Activated T-helper 1 cell treated with anti-CD3 and anti-CD28 coated beads, Interleukin-12 subunit alpha, Interleukin-12 subunit beta, Interleukin-2, Interleukin-4 antibody, amounts not matched to agents 30 ng/mL and 10 ng/mL and 1 ng/mL, durations not matched to agents 14 hours and 24 hours and 36 hours (primary cell): ENCODE data around the gene ADAM17. TPM values are rescaled to one million over a fixed set of nuclear protein-coding genes. Genes with fewer than 3 reads are reported as not detected.
"Not testable (repeated sequence)": the region's sequence is repeated elsewhere in the genome, so short reads cannot be mapped to it uniquely, and the experiment has no call there.

Source experiments
- DNase-seq: peaks from one replicate; pipeline ENCODE4 v3.0.0; 2021; ENCODE audit warnings: low spot score
- H3K27ac Mint-ChIP-seq: one replicate; pipeline ENCODE4 v1.8.0; 2021; ENCODE audit warnings: mild to moderate bottlenecking, mixed read lengths
- H3K27me3 Mint-ChIP-seq: one replicate; pipeline ENCODE4 v1.8.0; 2022; ENCODE audit warnings: mild to moderate bottlenecking, moderate library complexity, mixed read lengths; ENCODE audit not compliant: insufficient read depth
- H3K36me3 Mint-ChIP-seq: one replicate; pipeline ENCODE4 v1.8.0; 2021; ENCODE audit warnings: low read depth, mixed read lengths
- H3K4me1 Mint-ChIP-seq: one replicate; pipeline ENCODE4 v1.8.0; 2021; ENCODE audit warnings: low read depth, mixed read lengths
- H3K4me3 Mint-ChIP-seq: one replicate; pipeline ENCODE4 v1.8.0; 2021; ENCODE audit warnings: mild to moderate bottlenecking, moderate library complexity, mixed read lengths
- H3K9me3 Mint-ChIP-seq: one replicate; pipeline ENCODE4 v1.8.0; 2021; ENCODE audit warnings: mixed read lengths
- intact Hi-C: fragments of 100-400 bp; cut with micrococcal nuclease; formaldehyde crosslinking; loops from one replicate; pipeline ENCODE4 v1.15.1; 2024
- total RNA-seq: library from RNA; stranded (reverse); gene quantifications from 2 replicates; pipeline ENCODE4 v1.2.3, GENCODE V29; 2022

The ADAM17 gene
- total RNA-seq, 1 donor from 2014 or later: 30.4 TPM

- no peak for DNase-seq
- Mint-ChIP-seq H3K9me3 (no peaks in the 10 kb centered on the region), H3K27ac (no peak overlapping the region), H3K4me1 (peaks cover 14% of the 10 kb centered on the region), H3K36me3 (peaks cover 30% of the 10 kb centered on the region), H3K4me3 (no peak overlapping the region), H3K27me3 (no peaks in the 10 kb centered on the region)
- intact Hi-C loops: no loop called here
These were observed 22.0 kb downstream of the ADAM17 start for GRCh38 chr2:9533663-9534062.

GRCh38 chr2:9532421-9532820, 23.2 kb downstream of the ADAM17 start:
- Mint-ChIP-seq H3K27me3 (no peaks in the 10 kb centered on the region), H3K4me1 (peaks cover 6% of the 10 kb centered on the region), H3K27ac (no peak overlapping the region), H3K4me3 (no peak overlapping the region), H3K9me3 (no peaks in the 10 kb centered on the region), H3K36me3 (peaks cover 37% of the 10 kb centered on the region)
- DNase-seq: no peak
- intact Hi-C loops: no loop called here

- Mint-ChIP-seq H3K27ac (no peak overlapping the region), H3K9me3 (no peaks in the 10 kb centered on the region), H3K4me3 (no peak overlapping the region), H3K4me1 (no peaks in the 10 kb centered on the region), H3K27me3 (no peaks in the 10 kb centered on the region), H3K36me3 (peaks cover 44% of the 10 kb centered on the region)
- intact Hi-C loops: no loop called here
- DNase-seq: no peak
These were observed 27.4 kb downstream of the ADAM17 start for GRCh38 chr2:9527995-9528787.

- Mint-ChIP-seq H3K4me1 (no peaks in the 10 kb centered on the region), H3K27me3 (no peaks in the 10 kb centered on the region), H3K27ac (no peak overlapping the region), H3K4me3 (no peak overlapping the region), H3K9me3 (no peaks in the 10 kb centered on the region), H3K36me3 (peaks cover 52% of the 10 kb centered on the region)
- intact Hi-C loops: no loop called here
- no peak for DNase-seq
These were observed 30.4 kb downstream of the ADAM17 start for GRCh38 chr2:9525266-9525665.

GRCh38 chr2:9524291-9524690, 31.3 kb downstream of the ADAM17 start:
- no peaks in the 10 kb centered on the region for H3K4me1 Mint-ChIP-seq
- H3K27ac Mint-ChIP-seq: no peak overlapping the region
- no peak overlapping the region for H3K4me3 Mint-ChIP-seq
- no peaks in the 10 kb centered on the region for H3K27me3 Mint-ChIP-seq
- intact Hi-C loops: no loop called here
- peaks cover 58% of the 10 kb centered on the region for H3K36me3 Mint-ChIP-seq
- H3K9me3 Mint-ChIP-seq: no peaks in the 10 kb centered on the region
- DNase-seq: no peak

GRCh38 chr2:9519250-9519649, 36.4 kb downstream of the ADAM17 start:
- Mint-ChIP-seq H3K4me3 (no peak overlapping the region), H3K27ac (no peak overlapping the region), H3K27me3 (no peaks in the 10 kb centered on the region), H3K9me3 (no peaks in the 10 kb centered on the region), H3K36me3 (peaks cover 44% of the 10 kb centered on the region), H3K4me1 (no peaks in the 10 kb centered on the region)
- DNase-seq: no peak
- intact Hi-C loops: no loop called here

- intact Hi-C loops: no loop called here
- Mint-ChIP-seq H3K9me3 (no peaks in the 10 kb centered on the region), H3K4me1 (no peaks in the 10 kb centered on the region), H3K27ac (no peak overlapping the region), H3K36me3 (peaks cover 43% of the 10 kb centered on the region), H3K4me3 (no peak overlapping the region), H3K27me3 (no peaks in the 10 kb centered on the region)
- no peak for DNase-seq
These were observed 36.9 kb downstream of the ADAM17 start for GRCh38 chr2:9518780-9519179.

GRCh38 chr2:9518163-9518562, 37.5 kb downstream of the ADAM17 start:
- no peak overlapping the region for H3K27ac Mint-ChIP-seq
- intact Hi-C loops: no loop called here
- H3K36me3 Mint-ChIP-seq: peaks cover 45% of the 10 kb centered on the region
- DNase-seq: no peak
- H3K9me3 Mint-ChIP-seq: no peaks in the 10 kb centered on the region
- no peaks in the 10 kb centered on the region for H3K4me1 Mint-ChIP-seq
- H3K4me3 Mint-ChIP-seq: no peak overlapping the region
- no peaks in the 10 kb centered on the region for H3K27me3 Mint-ChIP-seq

- Mint-ChIP-seq H3K4me1 (no peaks in the 10 kb centered on the region), H3K4me3 (no peak overlapping the region), H3K36me3 (peaks cover 44% of the 10 kb centered on the region), H3K27me3 (no peaks in the 10 kb centered on the region), H3K27ac (no peak overlapping the region), H3K9me3 (no peaks in the 10 kb centered on the region)
- no peak for DNase-seq
- intact Hi-C loops: no loop called here
These were observed 38.4 kb downstream of the ADAM17 start for GRCh38 chr2:9517118-9517782.

GRCh38 chr2:9513946-9514345, 41.7 kb downstream of the ADAM17 start:
- H3K27me3 Mint-ChIP-seq, H3K4me1 Mint-ChIP-seq, H3K4me3 Mint-ChIP-seq, H3K9me3 Mint-ChIP-seq, intact Hi-C loops, DNase-seq, H3K27ac Mint-ChIP-seq: not testable (repeated sequence)
- peaks cover 30% of the 10 kb centered on the region for H3K36me3 Mint-ChIP-seq

- H3K4me1 Mint-ChIP-seq: no peaks in the 10 kb centered on the region
- no peak for DNase-seq
- H3K27ac Mint-ChIP-seq: no peak overlapping the region
- intact Hi-C loops: no loop called here
- H3K9me3 Mint-ChIP-seq: no peaks in the 10 kb centered on the region
- peaks cover 36% of the 10 kb centered on the region for H3K36me3 Mint-ChIP-seq
- H3K4me3 Mint-ChIP-seq: no peak overlapping the region
- no peaks in the 10 kb centered on the region for H3K27me3 Mint-ChIP-seq
These were observed 46.7 kb downstream of the ADAM17 start for GRCh38 chr2:9508931-9509330.

GRCh38 chr2:9498210-9498609, 57.4 kb downstream of the ADAM17 start:
- no peak overlapping the region for H3K27ac Mint-ChIP-seq

GRCh38 chr2:9497017-9497416, 58.6 kb downstream of the ADAM17 start:
- Mint-ChIP-seq H3K27ac (peak overlapping the region; percentile 29), H3K9me3 (no peaks in the 10 kb centered on the region), H3K4me3 (no peak overlapping the region), H3K4me1 (peaks cover 27% of the 10 kb centered on the region), H3K36me3 (peaks cover 56% of the 10 kb centered on the region), H3K27me3 (no peaks in the 10 kb centered on the region)
- intact Hi-C loops: no loop called here
- no peak for DNase-seq

More at GRCh38 chr2:9498210-9498609, 57.4 kb downstream of the ADAM17 start:
- DNase-seq: no peak
- Mint-ChIP-seq H3K36me3 (peaks cover 56% of the 10 kb centered on the region), H3K4me1 (peaks cover 26% of the 10 kb centered on the region), H3K9me3 (no peaks in the 10 kb centered on the region), H3K27me3 (no peaks in the 10 kb centered on the region), H3K4me3 (no peak overlapping the region)
- intact Hi-C loops: no loop called here
